ENCODE data around the gene TMPRSS13. TPM values are rescaled to one million over a fixed set of nuclear protein-coding genes. Genes with fewer than 3 reads are reported as not detected.

The TMPRSS13 gene
- total RNA-seq, 2 donors from 2014 or later, result 0.46 to 0.87 TPM

Other genes starting within 250 kb of the TMPRSS13 start
- 1 to 10 TPM; 3.6 to 8.6 TPM for gene DSCAML1, start 132.2 kb downstream of the TMPRSS13 start, total RNA-seq
- gene FXYD2, start 104.7 kb downstream of the TMPRSS13 start, total RNA-seq, result 1 to 10 TPM in 1 of 2 donors, under 1 TPM in 1; 0.61 to 1.0 TPM
- gene FXYD6, start 52.7 kb downstream of the TMPRSS13 start, total RNA-seq, result 10 to 100 TPM in 1 of 2 donors, 1 to 10 TPM in 1; 4.4 to 37.2 TPM
- 10 to 100 TPM in 1 of 2 donors, 1 to 10 TPM in 1; 4.4 to 19.0 TPM for gene IL10RA, start 57.0 kb upstream of the TMPRSS13 start, total RNA-seq
- gene TMPRSS4, start 147.7 kb upstream of the TMPRSS13 start, total RNA-seq, result 100 to 1,000 TPM; 255 to 318 TPM
- under 1 TPM in 1 of 2 donors, not detected in 1; 0.08 TPM for gene SMIM35, start 157.6 kb upstream of the TMPRSS13 start, total RNA-seq
- gene SCN4B, start 223.4 kb upstream of the TMPRSS13 start, total RNA-seq, result 1 to 10 TPM in 1 of 2 donors, under 1 TPM in 1; 0.67 to 1.6 TPM
- gene SCN2B, start 247.2 kb upstream of the TMPRSS13 start, total RNA-seq, result under 1 TPM; 0.06 to 0.47 TPM

All from left colon (tissue), 2 donors.